Mucosa of descending colon (tissue), 3 donors: ENCODE results near the gene DDX27. TPM values are rescaled to one million over a fixed set of nuclear protein-coding genes. Genes with fewer than 3 reads are reported as not detected.

Experiments used
- ATAC-seq: fragments of 200-7000 bp; cut with Tn5 transposase; one replicate; pipeline ENCODE4 v1.9.1; 2020; ENCODE audit warnings: mild to moderate bottlenecking, moderate library complexity
- DNase-seq, 3 donors: peaks; one replicate each; pipeline ENCODE4 v3.0.0-alpha.2; 2020
- H3K36me3 ChIP-seq: fragments of 200-600 bp; one replicate; pipeline ENCODE4 v1.8.0; 2021; ENCODE audit warnings: low read depth, mild to moderate bottlenecking
- H3K4me1 ChIP-seq: fragments of 200-600 bp; one replicate; pipeline ENCODE4 v1.8.0; 2021; ENCODE audit warnings: low read depth, mild to moderate bottlenecking
- H3K4me3 ChIP-seq: fragments of 200-600 bp; one replicate; pipeline ENCODE4 v1.8.0; 2021; ENCODE audit warnings: mild to moderate bottlenecking
- H3K9me3 ChIP-seq: fragments of 200-600 bp; one replicate; pipeline ENCODE4 v1.8.0; 2021; ENCODE audit warnings: mild to moderate bottlenecking
- CTCF ChIP-seq: fragments of 200-600 bp; IDR thresholded peaks from one replicate; pipeline ENCODE4 v1.8.0; 2022; ENCODE audit warnings: antibody characterized with exemption, mild to moderate bottlenecking
- intact Hi-C, 2 donors: fragments of 100-400 bp; cut with DNase I in 1 of 2; cut with micrococcal nuclease in 1 of 2; formaldehyde crosslinking; loops; one replicate each; pipeline versions ENCODE4 v1.11.0 to v1.11.1; 2022; cut with DNase I, micrococcal nuclease
- total RNA-seq, 3 donors: library from RNA; stranded (reverse); fragmentation: NEBNext Ultra II Directional in 2 of 3; extraction: Animal tissue kit (Norgen Biotek cat#: 25700) in 2 of 3; gene quantifications; one replicate each; pipeline versions ENCODE4 v1.2.1 to v1.2.4, GENCODE V29; 2021 to 2023
- donor health status: DM: no; HTN: no; CAD: no; lungs with moderate emphysema.
- donor health status: DM: no; HTN: no; CAD: no.
- donor health status: DM: no; HTN: yes; CAD: no.

Gene DDX27
- total RNA-seq, 3 donors from 2014 or later = 27.1 to 32.8 (median 32.5) TPM

- no peak overlapping the region for H3K4me3 ChIP-seq
- no peaks in the 10 kb centered on the region for H3K4me1 ChIP-seq
- TF ChIP-seq CTCF = no peak
- intact Hi-C loops = no loop called here
- H3K36me3 ChIP-seq = peaks cover 24% of the 10 kb centered on the region
- H3K9me3 ChIP-seq = no peaks in the 10 kb centered on the region
- DNase-seq = no peak
- ATAC-seq = no peak
Measured at GRCh38 chr20:49233226-49233625, 14.0 kb downstream of the DDX27 start.

- TF ChIP-seq CTCF = no peak
- Histone ChIP-seq H3K4me1 (no peaks in the 10 kb centered on the region), H3K9me3 (no peaks in the 10 kb centered on the region), H3K36me3 (peaks cover 20% of the 10 kb centered on the region), H3K4me3 (no peak overlapping the region)
- DNase-seq = no peak
- ATAC-seq = no peak
- intact Hi-C loops = no loop called here
Measured at GRCh38 chr20:49234831-49235230, 15.6 kb downstream of the DDX27 start.

DNA sequence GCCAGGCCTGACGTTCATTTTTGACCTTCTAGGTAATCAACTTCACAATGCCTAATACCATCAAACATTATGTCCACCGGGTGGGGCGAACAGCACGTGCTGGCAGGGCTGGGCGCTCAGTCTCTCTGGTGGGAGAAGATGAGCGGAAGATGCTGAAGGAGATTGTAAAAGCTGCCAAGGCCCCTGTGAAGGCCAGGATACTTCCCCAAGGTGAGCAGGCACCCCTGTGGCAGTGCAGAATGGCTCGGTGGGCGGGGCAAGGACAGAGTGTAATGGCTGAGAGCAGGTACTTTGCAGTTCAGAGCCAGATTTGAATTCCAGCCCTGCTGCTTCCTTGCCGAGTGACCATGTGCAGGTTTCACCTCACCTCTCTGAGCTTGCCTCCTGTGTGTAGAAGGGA, 17.1 kb downstream of the DDX27 start:
- ATAC-seq = no peak
- intact Hi-C loops = no loop called here
- no peaks in the 10 kb centered on the region for H3K9me3 ChIP-seq
- no peaks in the 10 kb centered on the region for H3K4me1 ChIP-seq
- no peak for DNase-seq
- H3K4me3 ChIP-seq = no peak overlapping the region
- no peak for TF ChIP-seq CTCF
- peaks cover 20% of the 10 kb centered on the region for H3K36me3 ChIP-seq

DNA sequence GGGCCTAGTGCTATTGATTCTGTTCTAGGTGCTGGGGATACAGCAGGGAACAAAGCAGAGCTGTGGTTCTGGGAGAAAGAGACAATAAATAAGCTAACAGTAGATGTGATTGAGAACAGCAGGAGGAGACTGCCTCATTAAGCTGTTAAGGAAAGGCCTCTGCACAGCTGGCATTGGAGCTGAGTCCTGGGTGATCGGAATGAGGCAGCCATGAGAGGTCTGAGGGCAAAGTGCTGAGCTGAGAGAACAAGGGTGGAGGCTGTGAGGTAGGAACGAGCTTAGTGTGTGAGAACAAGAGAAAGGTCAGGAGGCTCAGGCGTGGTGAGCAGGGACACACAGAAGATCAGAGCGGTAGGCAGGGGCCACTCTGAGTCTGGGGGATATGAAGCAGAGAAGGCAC, 18.3 kb downstream of the DDX27 start:
- TF ChIP-seq CTCF = no peak
- peak; percentile 51 for ATAC-seq
- Histone ChIP-seq H3K9me3 (no peaks in the 10 kb centered on the region), H3K4me3 (no peak overlapping the region), H3K4me1 (no peaks in the 10 kb centered on the region), H3K36me3 (peaks cover 26% of the 10 kb centered on the region)
- intact Hi-C loops = no loop called here
- no peak for DNase-seq

- intact Hi-C loops = no loop called here
- Histone ChIP-seq H3K4me3 (no peak overlapping the region), H3K9me3 (no peaks in the 10 kb centered on the region), H3K36me3 (peaks cover 30% of the 10 kb centered on the region), H3K4me1 (peaks cover 2% of the 10 kb centered on the region)
- DNase-seq = peak in 1 of 3 donors; percentile 27
- peak; percentile 30 for TF ChIP-seq CTCF
- peak; percentile 81 for ATAC-seq
Measured at GRCh38 chr20:49245921-49246740, 26.9 kb downstream of the DDX27 start.
